GM12891 (cell line): ENCODE data around the gene GNB1L.

ENCODE experiments used
- POLR2A ChIP-seq: IDR thresholded peaks from 2 replicates; pipeline ENCODE4 v1.6.1; 2011; ENCODE audit warnings: low read depth, low read length, control low read depth
- POLR2AphosphoS5 ChIP-seq: IDR thresholded peaks from 2 replicates; pipeline ENCODE4 v1.6.1; 2011; ENCODE audit warnings: low read depth, low read length, control low read depth

DNA sequence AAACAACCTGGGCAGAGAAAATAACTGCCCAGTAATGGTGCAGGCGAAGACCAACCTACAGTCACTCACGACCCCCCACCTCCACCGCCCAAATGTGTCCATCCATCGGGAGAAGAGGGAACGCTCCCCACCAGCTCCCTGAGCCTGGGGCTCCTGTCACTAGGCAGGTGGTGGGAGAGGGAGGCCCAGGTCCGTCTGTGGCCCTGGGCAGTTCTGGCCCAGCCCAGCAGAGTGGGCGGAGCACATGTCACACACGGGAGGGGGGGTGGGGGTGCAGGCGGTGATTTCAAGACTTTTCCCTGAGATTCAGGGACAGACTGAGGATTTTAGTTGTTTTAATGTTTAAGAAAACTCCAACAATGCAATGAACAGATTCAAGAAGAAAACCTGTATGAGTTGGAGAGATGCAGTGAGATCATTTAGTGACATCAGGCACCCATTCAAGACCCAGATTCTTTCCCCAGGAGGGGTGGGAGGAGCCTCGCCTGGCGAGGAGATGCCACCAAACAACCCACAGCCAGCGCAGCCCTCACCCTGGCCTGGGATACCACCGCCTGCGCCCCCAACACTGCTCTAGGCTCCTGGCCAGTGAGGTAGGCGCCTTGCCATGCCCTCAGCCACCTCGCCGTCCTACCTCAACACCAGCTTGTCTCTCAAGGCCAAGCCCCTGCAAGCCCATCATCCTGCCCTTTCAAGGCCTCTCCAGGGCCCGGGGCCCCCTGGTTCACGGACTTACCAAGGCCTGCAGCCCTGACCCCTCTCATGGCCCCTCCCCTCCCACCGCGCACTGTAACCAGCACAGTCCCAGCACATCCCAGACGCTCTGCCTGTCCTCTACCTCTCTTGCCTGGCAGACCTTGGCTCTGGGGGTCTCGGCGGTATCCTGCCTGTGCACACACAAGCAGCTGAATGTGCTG, 57.3 kb downstream of the GNB1L start:
- TF ChIP-seq POLR2A (no peak), POLR2AphosphoS5 (no peak)
